NCI-H2171 treated with DMSO at 0.1 percent for 48 hours (cell line): ENCODE results near the gene RTN4IP1.

Source experiments
- DNase-seq: peaks from one replicate; lab custom pipeline; 2025; lab: John Stamatoyannopoulos, UW

RTN4IP1 gene

GRCh38 chr6:106547601-106548453, 81.5 kb downstream of the RTN4IP1 start:
- DNase-seq = peak; percentile 71

DNA sequence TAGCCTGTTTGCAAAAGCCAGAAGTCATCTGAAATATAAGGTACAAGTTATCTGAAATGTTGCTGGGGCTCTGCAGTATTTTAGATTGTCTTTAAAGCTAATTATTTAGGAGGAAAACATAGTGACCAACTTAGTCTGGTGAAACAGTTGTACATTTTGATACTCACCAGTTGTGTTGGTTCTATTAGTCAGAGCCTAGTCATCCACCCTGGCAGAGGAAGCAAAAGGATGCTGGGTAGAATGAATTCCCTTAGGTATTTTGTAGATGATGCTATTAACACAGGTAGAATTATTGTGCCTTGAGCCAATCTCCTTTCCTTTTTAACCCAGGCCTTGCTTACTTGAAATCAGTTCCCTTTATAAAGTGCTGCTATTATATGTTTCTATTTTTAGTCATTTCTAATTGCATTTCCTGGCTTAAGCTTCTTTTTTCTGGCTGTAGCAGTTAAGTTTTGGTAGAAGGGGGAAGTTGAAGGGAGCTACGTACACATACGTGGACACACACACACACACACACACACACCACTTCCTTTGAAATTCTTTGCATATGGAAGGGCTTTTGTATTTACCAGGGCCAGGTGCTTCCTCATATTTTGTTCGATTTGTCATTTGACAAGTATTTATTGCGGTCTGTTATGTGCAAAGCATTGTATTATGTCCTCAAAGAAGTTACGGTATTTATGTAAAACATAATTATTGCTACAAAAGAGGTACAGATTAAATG, 82.4 kb downstream of the RTN4IP1 start:
- DNase-seq = peak; percentile 31

DNA sequence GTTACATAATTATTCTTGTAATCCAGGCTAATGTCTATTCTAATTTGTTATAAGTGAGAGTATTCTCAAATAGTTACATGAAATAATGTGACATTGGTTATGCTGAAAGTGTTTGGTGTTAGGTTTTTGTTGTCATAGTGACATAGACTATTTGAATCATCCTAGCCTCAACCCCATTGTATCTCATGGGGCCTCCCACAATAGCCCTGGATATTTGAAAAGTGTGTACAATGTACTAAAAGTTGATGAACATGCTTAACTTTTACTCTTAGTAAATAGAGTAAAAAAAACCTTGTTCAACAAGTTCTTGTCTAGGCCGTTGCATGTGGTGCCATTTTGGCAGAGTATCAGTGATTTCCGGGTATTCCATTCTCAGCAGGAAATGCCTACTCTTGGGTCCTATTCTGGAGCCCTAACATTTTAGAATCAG, 83.0 kb downstream of the RTN4IP1 start:
- no peak for DNase-seq

- DNase-seq = no peak
Observed at GRCh38 chr6:106540907-106541306, 88.4 kb downstream of the RTN4IP1 start.

DNA sequence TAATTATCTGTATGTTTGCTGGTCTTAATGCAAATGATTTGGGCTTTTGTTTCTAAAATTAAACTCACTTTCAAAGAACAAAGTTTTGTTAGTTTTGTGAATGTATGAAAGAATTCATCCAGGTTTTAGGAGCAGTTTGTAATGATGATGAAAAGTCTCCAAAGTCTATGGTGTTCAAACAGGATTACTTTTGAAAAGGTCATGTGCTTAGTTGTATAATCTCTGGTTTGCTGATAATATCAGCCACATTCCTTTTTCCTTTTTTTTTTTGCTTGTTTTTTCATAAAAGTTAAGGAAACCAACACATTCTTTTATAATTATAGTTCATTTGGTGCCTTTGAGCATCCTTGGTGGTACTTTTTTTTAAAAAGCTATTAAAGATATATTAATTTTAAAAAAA, 88.9 kb downstream of the RTN4IP1 start:
- DNase-seq = no peak

GRCh38 chr6:106539936-106540335, 89.4 kb downstream of the RTN4IP1 start:
- DNase-seq = no peak

DNA sequence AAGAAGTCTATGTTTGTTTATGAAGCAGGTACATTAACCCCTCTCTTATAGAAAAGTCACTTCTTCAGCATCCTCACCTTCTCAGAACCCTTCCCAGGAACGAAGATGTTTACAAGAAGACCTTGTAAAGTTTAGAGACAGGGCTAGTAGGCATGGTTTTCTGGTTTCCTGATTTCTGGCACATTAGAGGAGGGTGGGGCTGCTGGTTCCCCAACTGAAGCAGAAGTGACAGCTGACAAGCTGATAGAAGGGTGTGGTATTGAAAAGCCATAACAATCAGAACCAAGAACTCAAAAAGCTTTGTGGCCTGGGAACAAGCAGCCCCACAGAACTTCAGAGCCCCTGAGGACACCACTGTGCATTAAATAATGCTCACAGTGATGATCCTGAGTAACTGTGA, 91.2 kb downstream of the RTN4IP1 start:
- DNase-seq = no peak

- DNase-seq = no peak
Observed at GRCh38 chr6:106537662-106538061, 91.6 kb downstream of the RTN4IP1 start.

- no peak for DNase-seq
Observed at GRCh38 chr6:106536851-106537250, 92.4 kb downstream of the RTN4IP1 start.

DNA sequence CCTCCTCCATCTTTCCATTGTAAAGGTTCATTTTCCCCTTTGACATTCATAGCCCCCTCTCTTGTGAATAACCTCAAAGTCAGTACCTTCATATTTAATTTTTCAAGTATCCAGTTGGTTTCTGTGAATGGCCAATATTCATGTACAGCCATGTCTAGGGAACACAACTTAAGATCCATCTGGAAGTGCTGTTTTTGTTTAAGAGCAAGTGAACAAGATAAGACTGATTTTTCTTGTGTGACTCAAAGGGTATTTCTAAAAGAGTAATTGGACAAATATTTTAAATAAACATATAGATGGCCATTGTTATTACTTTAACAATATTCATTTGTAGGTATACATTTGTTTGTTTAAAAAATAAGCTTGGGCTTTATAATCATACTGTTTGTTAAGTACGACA, 92.9 kb downstream of the RTN4IP1 start:
- DNase-seq = no peak

- DNase-seq = no peak
Observed at GRCh38 chr6:106535012-106535411, 94.3 kb downstream of the RTN4IP1 start.

- DNase-seq = no peak
Observed at GRCh38 chr6:106534564-106534982, 94.7 kb downstream of the RTN4IP1 start.

- DNase-seq = no peak
Observed at GRCh38 chr6:106534004-106534403, 95.3 kb downstream of the RTN4IP1 start.

- no peak for DNase-seq
Observed at GRCh38 chr6:106533054-106533453, 96.2 kb downstream of the RTN4IP1 start.

GRCh38 chr6:106530502-106530901, 98.8 kb downstream of the RTN4IP1 start:
- DNase-seq = no peak

- no peak for DNase-seq
Observed at GRCh38 chr6:106530026-106530425, 99.3 kb downstream of the RTN4IP1 start.

- DNase-seq = no peak
Observed at GRCh38 chr6:106529438-106529837, 99.9 kb downstream of the RTN4IP1 start.

- no peak for DNase-seq
Observed at GRCh38 chr6:106528521-106528920, 100.8 kb downstream of the RTN4IP1 start.

- DNase-seq = no peak
Observed at GRCh38 chr6:106527979-106528378, 101.3 kb downstream of the RTN4IP1 start.

GRCh38 chr6:106527117-106527516, 102.2 kb downstream of the RTN4IP1 start:
- no peak for DNase-seq

DNA sequence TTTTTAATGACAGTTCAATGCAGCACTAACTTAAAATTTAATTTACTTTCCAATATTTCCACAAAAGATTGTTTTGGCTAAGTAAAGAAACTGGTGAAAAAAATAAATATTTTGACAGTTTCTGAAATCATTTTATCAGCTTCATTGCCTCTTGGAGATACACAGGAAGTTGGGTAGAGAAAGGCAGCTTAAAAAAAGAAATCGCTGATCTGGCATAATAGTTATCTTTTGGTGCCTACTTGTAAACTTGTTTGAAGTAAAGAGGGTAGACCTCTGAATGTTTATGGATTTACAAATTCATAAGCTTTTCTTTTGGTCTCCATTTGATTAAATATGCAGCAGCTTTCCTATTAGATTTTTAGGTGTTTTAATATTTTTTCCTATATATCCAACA, 103.4 kb downstream of the RTN4IP1 start:
- DNase-seq = no peak

DNA sequence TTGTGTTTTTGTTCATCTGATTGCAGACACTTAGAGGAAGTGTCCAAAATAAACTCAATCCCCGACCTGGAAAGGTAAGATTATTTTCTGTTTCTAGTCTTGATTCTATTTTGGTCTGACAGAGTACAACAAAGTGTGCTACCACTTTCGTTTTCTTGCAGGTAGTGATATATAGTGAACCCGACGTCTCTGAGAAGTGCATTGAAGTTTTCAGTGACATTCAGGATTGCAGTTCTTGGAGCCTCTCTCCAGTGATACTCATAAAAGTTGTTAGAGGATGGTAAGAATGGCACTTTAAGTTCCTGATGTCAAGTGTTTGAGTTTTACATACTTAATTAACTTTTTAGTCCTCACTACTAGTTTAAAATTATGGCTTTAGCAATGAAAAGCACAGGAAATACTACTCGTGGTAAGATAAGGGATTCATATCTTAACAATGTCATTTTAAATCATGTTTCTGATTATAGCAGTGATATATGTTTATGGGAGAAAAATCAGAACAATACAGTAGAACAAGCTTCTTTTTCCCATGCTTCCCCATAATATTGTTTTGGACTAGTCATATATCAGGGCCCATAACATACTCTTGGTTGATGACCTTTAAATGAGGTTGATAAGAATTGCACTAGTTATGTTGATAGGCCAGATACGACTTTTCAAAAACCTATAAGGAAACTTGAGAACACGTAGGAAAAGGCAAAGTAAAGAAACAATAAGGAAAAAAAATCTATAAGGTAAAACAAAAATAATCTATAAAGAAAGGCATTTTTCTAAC, 104.0 kb downstream of the RTN4IP1 start:
- DNase-seq = no peak
